BLaER1 (cell line): ENCODE results near the gene IRF7.

Experiments
- H3K27ac ChIP-seq: shearing (Covaris generic); formaldehyde crosslinking; 2 replicates; pipeline ENCODE4 v1.8.1; 2022
- H3K27me3 ChIP-seq: shearing (Covaris generic); formaldehyde crosslinking; 2 replicates; pipeline ENCODE4 v1.8.1; 2022
- H3K36me3 ChIP-seq: shearing (Covaris generic); formaldehyde crosslinking; 2 replicates; pipeline ENCODE4 v1.8.1; 2022
- H3K4me1 ChIP-seq: shearing (Covaris generic); formaldehyde crosslinking; 2 replicates; pipeline ENCODE4 v1.8.1; 2022
- H3K4me2 ChIP-seq: shearing (Covaris generic); formaldehyde crosslinking; 2 replicates; pipeline ENCODE4 v1.8.1; 2022
- H3K4me3 ChIP-seq: shearing (Covaris generic); formaldehyde crosslinking; 2 replicates; pipeline ENCODE4 v1.8.1; 2022
- H3K9ac ChIP-seq: shearing (Covaris generic); formaldehyde crosslinking; 2 replicates; pipeline ENCODE4 v1.8.1; 2022
- H3K9me3 ChIP-seq: shearing (Covaris generic); formaldehyde crosslinking; 2 replicates; pipeline ENCODE4 v1.8.1; 2022
- H4K20me1 ChIP-seq: shearing (Covaris generic); formaldehyde crosslinking; 2 replicates; pipeline ENCODE4 v1.8.1; 2022
- Cebpa-rat ChIP-seq: shearing (Covaris generic); IDR thresholded peaks from 2 replicates; pipeline ENCODE4 v1.8.1; 2022

The IRF7 gene

GRCh38 chr11:630871-631270, 15.1 kb upstream of the IRF7 start:
- H3K4me1 ChIP-seq: peaks cover 56% of the 10 kb centered on the region
- H3K27ac ChIP-seq: no peak overlapping the region
- TF ChIP-seq Cebpa-rat: no peak
- peaks cover 63% of the 10 kb centered on the region for H4K20me1 ChIP-seq
- peaks cover 36% of the 10 kb centered on the region for H3K27me3 ChIP-seq
- H3K9me3 ChIP-seq: peaks cover 5% of the 10 kb centered on the region; the same call in 1 of the 2 replicates
- H3K36me3 ChIP-seq: no peaks in the 10 kb centered on the region
- no peak overlapping the region for H3K9ac ChIP-seq
- 0 out of 2 replicates have a peak overlapping the region, but pooled peaks have one; percentile 80 for H3K4me2 ChIP-seq
- no peak overlapping the region for H3K4me3 ChIP-seq

- Histone ChIP-seq H3K4me3 (peak overlapping the region; percentile 47; the same call in 1 of the 2 replicates), H3K9ac (peak overlapping the region; percentile 5; the same call in 1 of the 2 replicates), H3K4me2 (peak overlapping the region; percentile 80), H3K27ac (peak overlapping the region; percentile 53; the same call in 1 of the 2 replicates), H3K9me3 (peaks cover 5% of the 10 kb centered on the region; the same call in 1 of the 2 replicates), H3K4me1 (peaks cover 57% of the 10 kb centered on the region), H3K36me3 (no peaks in the 10 kb centered on the region), H4K20me1 (peaks cover 64% of the 10 kb centered on the region), H3K27me3 (peaks cover 46% of the 10 kb centered on the region)
- TF ChIP-seq Cebpa-rat: no peak
Measured at GRCh38 chr11:629237-629583, 13.5 kb upstream of the IRF7 start.

GRCh38 chr11:628056-628455, 12.3 kb upstream of the IRF7 start:
- peaks cover 5% of the 10 kb centered on the region; the same call in 1 of the 2 replicates for H3K9me3 ChIP-seq
- H3K4me1 ChIP-seq: peaks cover 45% of the 10 kb centered on the region
- H4K20me1 ChIP-seq: peaks cover 60% of the 10 kb centered on the region
- 0 out of 2 replicates have a peak overlapping the region, but pooled peaks have one; percentile 5 for H3K27ac ChIP-seq
- no peak for TF ChIP-seq Cebpa-rat
- peaks cover 46% of the 10 kb centered on the region for H3K27me3 ChIP-seq
- H3K9ac ChIP-seq: peak overlapping the region; percentile 2; the same call in 1 of the 2 replicates
- peak overlapping the region; percentile 80 for H3K4me2 ChIP-seq
- no peaks in the 10 kb centered on the region for H3K36me3 ChIP-seq
- H3K4me3 ChIP-seq: peak overlapping the region; percentile 59

GRCh38 chr11:627308-627576, 11.5 kb upstream of the IRF7 start:
- Histone ChIP-seq H3K27me3 (peaks cover 46% of the 10 kb centered on the region), H3K4me3 (no peak overlapping the region), H3K27ac (no peak overlapping the region), H3K4me1 (peaks cover 43% of the 10 kb centered on the region), H3K9me3 (peaks cover 5% of the 10 kb centered on the region; the same call in 1 of the 2 replicates), H4K20me1 (peaks cover 52% of the 10 kb centered on the region), H3K4me2 (no peak overlapping the region), H3K9ac (no peak overlapping the region), H3K36me3 (no peaks in the 10 kb centered on the region)
- no peak for TF ChIP-seq Cebpa-rat

- peaks cover 5% of the 10 kb centered on the region; the same call in 1 of the 2 replicates for H3K9me3 ChIP-seq
- peaks cover 43% of the 10 kb centered on the region for H3K4me1 ChIP-seq
- peaks cover 46% of the 10 kb centered on the region for H3K27me3 ChIP-seq
- H3K36me3 ChIP-seq: no peaks in the 10 kb centered on the region
- H3K27ac ChIP-seq: no peak within 1 kb of the TSS
- peak within 1 kb of the TSS; percentile 59 for H3K4me3 ChIP-seq
- no peak for TF ChIP-seq Cebpa-rat
- H3K4me2 ChIP-seq: peak within 1 kb of the TSS; percentile 80
- H3K9ac ChIP-seq: no peak within 1 kb of the TSS
- peaks cover 52% of the 10 kb centered on the region for H4K20me1 ChIP-seq
Measured at GRCh38 chr11:626475-627307, 10.9 kb upstream of the IRF7 start, which contains the start of gene SCT. TSS of gene SCT (minus strand) at chr11:627181. CDS start at chr11:627143, 38 bp downstream.

GRCh38 chr11:625636-626268, 10.0 kb upstream of the IRF7 start:
- H4K20me1 ChIP-seq: peaks cover 52% of the 10 kb centered on the region
- no peaks in the 10 kb centered on the region for H3K36me3 ChIP-seq
- no peak overlapping the region for H3K27ac ChIP-seq
- H3K4me1 ChIP-seq: peaks cover 43% of the 10 kb centered on the region
- H3K4me3 ChIP-seq: no peak overlapping the region
- TF ChIP-seq Cebpa-rat: no peak
- peak overlapping the region; percentile 34; the same call in 1 of the 2 replicates for H3K4me2 ChIP-seq
- peaks cover 5% of the 10 kb centered on the region; the same call in 1 of the 2 replicates for H3K9me3 ChIP-seq
- peaks cover 46% of the 10 kb centered on the region for H3K27me3 ChIP-seq
- no peak overlapping the region for H3K9ac ChIP-seq

GRCh38 chr11:624705-625635, 9.2 kb upstream of the IRF7 start, which contains the start of gene CDHR5:
TSS of gene CDHR5 (minus strand) at chr11:624955. CDS start at chr11:624902, 53 bp downstream.
- Histone ChIP-seq H3K4me3 (no peak within 1 kb of the TSS), H3K27ac (no peak within 1 kb of the TSS), H3K9ac (no peak within 1 kb of the TSS), H3K9me3 (peaks cover 5% of the 10 kb centered on the region; the same call in 1 of the 2 replicates), H3K27me3 (peaks cover 43% of the 10 kb centered on the region), H3K4me1 (peaks cover 36% of the 10 kb centered on the region), H4K20me1 (peaks cover 47% of the 10 kb centered on the region), H3K4me2 (peak within 1 kb of the TSS; percentile 34; the same call in 1 of the 2 replicates), H3K36me3 (no peaks in the 10 kb centered on the region)
- no peak for TF ChIP-seq Cebpa-rat

GRCh38 chr11:623999-624704, 8.4 kb upstream of the IRF7 start:
- Histone ChIP-seq H4K20me1 (peaks cover 39% of the 10 kb centered on the region), H3K27me3 (peaks cover 39% of the 10 kb centered on the region), H3K4me3 (no peak overlapping the region), H3K9ac (no peak overlapping the region), H3K9me3 (peaks cover 5% of the 10 kb centered on the region; the same call in 1 of the 2 replicates), H3K36me3 (peaks cover 5% of the 10 kb centered on the region; the same call in 1 of the 2 replicates), H3K4me2 (no peak overlapping the region), H3K27ac (no peak overlapping the region), H3K4me1 (peaks cover 28% of the 10 kb centered on the region)
- TF ChIP-seq Cebpa-rat: no peak
